Esophagus muscularis mucosa (tissue), 4 donors: ENCODE data around the gene MAP7. TPM values are rescaled to one million over a fixed set of nuclear protein-coding genes. Genes with fewer than 3 reads are reported as not detected.
"Not testable (repeated sequence)": the region's sequence is repeated elsewhere in the genome, so short reads cannot be mapped to it uniquely, and the experiment has no call there.

ENCODE experiments used
- DNase-seq: peaks from one replicate; pipeline ENCODE4 v3.0.0-alpha.2; 2017; ENCODE audit errors: extremely low spot score
- H3K27ac ChIP-seq, 4 donors: fragments of 200-600 bp; sonication (generic); replicated peaks in 1 of 4; 1 replicate in 3 of 4; 2 replicates in 1 of 4; pipeline ENCODE4 v1.5.1; 2016 to 2019; ENCODE audit warnings: mild to moderate bottlenecking in 1 of 4
- H3K27me3 ChIP-seq, 4 donors: fragments of 200-600 bp; sonication (generic); one replicate each; pipeline versions ENCODE4 v1.5.1 to v1.6.0; 2016 to 2019
- H3K36me3 ChIP-seq, 4 donors: fragments of 200-600 bp; sonication (generic); one replicate each; pipeline ENCODE4 v1.5.1; 2016 to 2019
- H3K4me1 ChIP-seq, 4 donors: fragments of 200-600 bp; sonication (generic); one replicate each; pipeline ENCODE4 v1.5.1; 2016 to 2019
- H3K4me3 ChIP-seq, 4 donors: fragments of 200-600 bp; sonication (generic); 1 replicate in 2 of 4; 2 replicates in 2 of 4; pipeline ENCODE4 v1.5.1; 2016 to 2019; ENCODE audit warnings: mild to moderate bottlenecking in 4 of 4, moderate library complexity in 1 of 4
- H3K9me3 ChIP-seq, 4 donors: fragments of 200-600 bp; sonication (generic); 1 replicate in 3 of 4; 2 replicates in 1 of 4; pipeline ENCODE4 v1.5.1; 2016 to 2019
- CTCF ChIP-seq, 3 experiments: fragments of 200-600 bp in 2 of 3; fragments of 450-650 bp in 1 of 3; sonication (generic) in 2 of 3; IDR thresholded peaks; one replicate each; pipeline ENCODE4 v1.5.1; 2017 to 2019; ENCODE audit warnings: antibody characterized with exemption in 3 of 3, mild to moderate bottlenecking in 2 of 3, moderate library complexity in 1 of 3
- EP300 ChIP-seq: sonication (generic); formaldehyde crosslinking; IDR thresholded peaks from one replicate; pipeline ENCODE4 v1.6.1; 2017; ENCODE audit warnings: antibody characterized with exemption
- POLR2A ChIP-seq: fragments of 450-650 bp; IDR thresholded peaks from one replicate; pipeline ENCODE4 v1.6.1; 2017; ENCODE audit warnings: antibody characterized with exemption, moderate library complexity, mild to moderate bottlenecking, low read depth
- POLR2AphosphoS5 ChIP-seq, 2 donors: sonication (generic); formaldehyde crosslinking; IDR thresholded peaks; one replicate each; pipeline ENCODE4 v1.6.1; 2017; ENCODE audit warnings: antibody characterized with exemption in 2 of 2
- WGBS: methylation state at CpG from one replicate; pipeline ENCODE4 v1.1.5; 2018; 5-methylcytosine and 5-hydroxymethylcytosine counted together
- intact Hi-C: fragments of 100-400 bp; cut with DNase I; formaldehyde crosslinking; loops from one replicate; pipeline ENCODE4 v1.15.1; 2023
- total RNA-seq, 4 donors: library from RNA; depleted of rRNA; stranded (reverse); fragments of >200 nt; gene quantifications; one replicate each; pipeline versions ENCODE4 v1.1.0 to v1.2.1, GENCODE V29; 2016

The MAP7 gene
- total RNA-seq, 4 donors from 2014 or later, result 1.7 to 2.9 (median 2.0) TPM

- Histone ChIP-seq H3K4me1 (no peaks in the 10 kb centered on the region), H3K4me3 (no peak overlapping the region), H3K36me3 (no peaks in the 10 kb centered on the region), H3K27ac (no peak overlapping the region), H3K27me3 (no peaks in the 10 kb centered on the region), H3K9me3 (no peaks in the 10 kb centered on the region)
- no peak for DNase-seq
- intact Hi-C loops, result no loop called here
- TF ChIP-seq POLR2A, result no peak
- no peak for TF ChIP-seq CTCF (IDR thresholded peaks at IDR 0.05)
- no peak for TF ChIP-seq POLR2AphosphoS5 (IDR thresholded peaks at IDR 0.05)
- no peak for TF ChIP-seq EP300
- WGBS, result 83% methylated on average over 3 of the region's 3 CpGs
These were observed 148.5 kb downstream of the MAP7 start for GRCh38 chr6:136401749-136402148.

- H3K4me1 ChIP-seq, intact Hi-C loops, H3K27ac ChIP-seq, H3K27me3 ChIP-seq, H3K9me3 ChIP-seq, H3K36me3 ChIP-seq, H3K4me3 ChIP-seq, DNase-seq: not testable (repeated sequence)
- 97% methylated on average over 4 of the region's 4 CpGs for WGBS
These were observed 149.0 kb downstream of the MAP7 start for GRCh38 chr6:136401236-136401635.

- H3K4me3 ChIP-seq, result no peak overlapping the region
- intact Hi-C loops, result no loop called here
- DNase-seq, result no peak
These were observed 151.8 kb downstream of the MAP7 start for GRCh38 chr6:136398453-136398852.

GRCh38 chr6:136396908-136397307 is 153.3 kb downstream of the MAP7 start:
- TF ChIP-seq CTCF (IDR thresholded peaks at IDR 0.05), result no peak
- no peak for TF ChIP-seq POLR2A
- no peak for TF ChIP-seq POLR2AphosphoS5 (IDR thresholded peaks at IDR 0.05)
- TF ChIP-seq EP300, result no peak
- no peak for DNase-seq
- Histone ChIP-seq H3K4me3 (no peak overlapping the region), H3K27me3 (no peaks in the 10 kb centered on the region), H3K4me1 (no peaks in the 10 kb centered on the region), H3K9me3 (no peaks in the 10 kb centered on the region), H3K36me3 (no peaks in the 10 kb centered on the region), H3K27ac (no peak overlapping the region)
- intact Hi-C loops, result no loop called here
- 98% methylated on average over 1 of the region's 1 CpG for WGBS

More at GRCh38 chr6:136398453-136398852, 151.8 kb downstream of the MAP7 start:
- Histone ChIP-seq H3K27me3 (no peaks in the 10 kb centered on the region), H3K27ac (no peak overlapping the region), H3K9me3 (no peaks in the 10 kb centered on the region), H3K4me1 (no peaks in the 10 kb centered on the region), H3K36me3 (no peaks in the 10 kb centered on the region)
- WGBS, result 81% methylated on average over 3 of the region's 3 CpGs
- no peak for TF ChIP-seq POLR2AphosphoS5 (IDR thresholded peaks at IDR 0.05)
- no peak for TF ChIP-seq EP300

GRCh38 chr6:136390959-136391358 is 159.3 kb downstream of the MAP7 start:
- H3K4me3 ChIP-seq, H3K27me3 ChIP-seq, H3K36me3 ChIP-seq, intact Hi-C loops, DNase-seq, H3K9me3 ChIP-seq, H3K4me1 ChIP-seq, H3K27ac ChIP-seq: not testable (repeated sequence)
- WGBS, result 79% methylated on average over 1 of the region's 2 CpGs

GRCh38 chr6:136387316-136387715 is 162.9 kb downstream of the MAP7 start:
- intact Hi-C loops, result no loop called here
- H3K36me3 ChIP-seq, result no peaks in the 10 kb centered on the region
- WGBS, result 91% methylated on average over 4 of the region's 4 CpGs

More at GRCh38 chr6:136387316-136387715, 162.9 kb downstream of the MAP7 start:
- Histone ChIP-seq H3K4me1 (no peaks in the 10 kb centered on the region), H3K27me3 (no peaks in the 10 kb centered on the region), H3K9me3 (no peaks in the 10 kb centered on the region), H3K4me3 (no peak overlapping the region), H3K27ac (no peak overlapping the region)
- DNase-seq, result no peak
- TF ChIP-seq EP300 (no peak), POLR2AphosphoS5 (IDR thresholded peaks at IDR 0.05) (no peak), CTCF (IDR thresholded peaks at IDR 0.05) (no peak)
